IMR-90 (cell line): ENCODE measurements around the gene ABCA8. TPM values are rescaled to one million over a fixed set of nuclear protein-coding genes. Genes with fewer than 3 reads are reported as not detected.

Source experiments
- ATAC-seq: fragments of 200-7000 bp; cut with Tn5 transposase; 2 replicates; pipeline ENCODE4 v1.9.1; 2020; ENCODE audit warnings: low read depth, mild to moderate bottlenecking, moderate library complexity
- BruUV-seq: library from RNA; stranded (reverse); fragments of 400-500 nt; replicated peaks from 2 replicates; lab custom pipeline; 2021; lab: Mats Ljungman, UMichigan
- CTCF ChIA-PET: fragments of 300-600 bp; formaldehyde crosslinking; extraction: SDS; loops from one replicate; lab custom pipeline; 2021; ENCODE audit warnings: antibody characterized with exemption; lab: Yijun Ruan, JAX
- POLR2A ChIA-PET: fragments of 300-600 bp; sonication (Branson Sonifier 250); formaldehyde crosslinking; loops from one replicate; lab custom pipeline; 2022; ENCODE audit warnings: antibody characterized with exemption; ENCODE audit not compliant: unreplicated experiment; lab: Charles Lee
- DNase-seq: peaks from one replicate; pipeline ENCODE4 v3.0.0; 2013
- H2AFZ ChIP-seq: replicated peaks from 2 replicates; pipeline ENCODE3; 2013; ENCODE audit warnings: low read length, mild to moderate bottlenecking; ENCODE audit not compliant: poor library complexity
- H2AK5ac ChIP-seq: 2 replicates; pipeline ENCODE4 v1.6.1; 2013; ENCODE audit warnings: low read depth, low read length, inconsistent platforms
- H2AK9ac ChIP-seq: replicated peaks from 2 replicates; pipeline ENCODE3; 2013; ENCODE audit warnings: mild to moderate bottlenecking, low read depth, low read length, moderate library complexity; ENCODE audit not compliant: poor library complexity
- H2BK120ac ChIP-seq: 2 replicates; pipeline ENCODE4 v1.6.1; 2013; ENCODE audit warnings: low read depth, low read length, inconsistent platforms
- H2BK15ac ChIP-seq: 3 replicates; pipeline ENCODE4 v1.6.1; 2013; ENCODE audit warnings: low read depth, low read length, inconsistent platforms
- H2BK20ac ChIP-seq: 2 replicates; pipeline ENCODE4 v1.6.1; 2013; ENCODE audit warnings: low read depth, mild to moderate bottlenecking, inconsistent platforms, low read length, moderate library complexity
- H2BK5ac ChIP-seq: 2 replicates; pipeline ENCODE4 v1.6.1; 2013; ENCODE audit warnings: mild to moderate bottlenecking, low read depth, low read length, inconsistent platforms; ENCODE audit not compliant: poor library complexity, severe bottlenecking
- H3K14ac ChIP-seq: replicated peaks from 2 replicates; pipeline ENCODE4 v1.6.1; 2013; ENCODE audit warnings: low read depth, low read length, inconsistent platforms
- H3K18ac ChIP-seq: 2 replicates; pipeline ENCODE4 v1.6.1; 2013; ENCODE audit warnings: low read depth, low read length, control low read depth
- H3K23ac ChIP-seq: 2 replicates; pipeline ENCODE4 v1.6.1; 2013; ENCODE audit warnings: low read depth, low read length, inconsistent platforms
- H3K27ac ChIP-seq: 2 replicates; pipeline ENCODE4 v1.5.1; 2013; ENCODE audit warnings: mild to moderate bottlenecking, control low read depth, low read length; ENCODE audit not compliant: insufficient read depth
- H3K27me3 ChIP-seq: 2 replicates; pipeline ENCODE4 v1.6.1; 2013; ENCODE audit warnings: low read length; ENCODE audit not compliant: control insufficient read depth, insufficient read depth
- H3K36me3 ChIP-seq: 2 replicates; pipeline ENCODE4 v1.6.1; 2013; ENCODE audit warnings: low read length, mixed read lengths; ENCODE audit not compliant: control insufficient read depth, insufficient read depth
- H3K4ac ChIP-seq: 2 replicates; pipeline ENCODE4 v1.6.1; 2013; ENCODE audit warnings: low read depth, low read length, inconsistent platforms
- H3K4me1 ChIP-seq: 2 replicates; pipeline ENCODE4 v1.6.1; 2013; ENCODE audit warnings: low read length, mixed read lengths; ENCODE audit not compliant: control insufficient read depth, insufficient read depth
- H3K4me2 ChIP-seq: 2 replicates; pipeline ENCODE4 v1.6.1; 2013; ENCODE audit warnings: low read depth, mild to moderate bottlenecking, control low read depth, low read length, moderate library complexity
- H3K4me3 ChIP-seq: 2 replicates; pipeline ENCODE4 v1.5.1; 2013; ENCODE audit warnings: low read depth, mild to moderate bottlenecking, control low read depth, low read length, moderate library complexity; ENCODE audit not compliant: insufficient read depth
- H3K56ac ChIP-seq: 2 replicates; pipeline ENCODE4 v1.6.1; 2013; ENCODE audit warnings: low read length, inconsistent platforms; ENCODE audit not compliant: insufficient read depth; ENCODE audit errors: extremely low read depth
- H3K79me1 ChIP-seq, 2 experiments: 2 replicates each; pipeline ENCODE4 v1.6.1; 2013; ENCODE audit warnings: low read length in 2 of 2, inconsistent platforms in 1 of 2, low read depth in 1 of 2
- H3K9ac ChIP-seq: 2 replicates; pipeline ENCODE4 v1.6.1; 2013; ENCODE audit warnings: low read depth, low read length, control low read depth
- H3K9me1 ChIP-seq: 2 replicates; pipeline ENCODE4 v1.6.1; 2013; ENCODE audit warnings: low read length, inconsistent platforms; ENCODE audit not compliant: insufficient read depth
- H3K9me3 ChIP-seq: 2 replicates; pipeline ENCODE4 v1.6.1; 2013; ENCODE audit warnings: low read length; ENCODE audit not compliant: control insufficient read depth, insufficient read depth
- H4K20me1 ChIP-seq: 2 replicates; pipeline ENCODE4 v1.6.1; 2013; ENCODE audit warnings: low read length, inconsistent platforms; ENCODE audit not compliant: insufficient read depth
- H4K5ac ChIP-seq: 2 replicates; pipeline ENCODE4 v1.6.1; 2013; ENCODE audit warnings: mild to moderate bottlenecking, low read depth, low read length, control low read depth
- H4K8ac ChIP-seq, 2 experiments: 2 replicates each; pipeline ENCODE4 v1.6.1; 2013; ENCODE audit warnings: low read depth in 2 of 2, low read length in 2 of 2, control low read depth in 1 of 2, inconsistent platforms in 1 of 2
- H4K91ac ChIP-seq: 2 replicates; pipeline ENCODE4 v1.6.1; 2013; ENCODE audit warnings: low read depth, low read length, inconsistent platforms; ENCODE audit not compliant: insufficient read depth
- BHLHE40 ChIP-seq: fragments of 150-350 bp; IDR thresholded peaks from 2 replicates; pipeline ENCODE4 v1.6.1; 2016; ENCODE audit warnings: mild to moderate bottlenecking, low read depth, low read length
- CEBPB ChIP-seq: IDR thresholded peaks from 2 replicates; pipeline ENCODE4 v1.6.1; 2012; ENCODE audit warnings: low read depth, low read length, improper control_type of control experiment
- CHD1 ChIP-seq: IDR thresholded peaks from 2 replicates; pipeline ENCODE4 v1.6.1; 2012; ENCODE audit warnings: low read depth, low read length, improper control_type of control experiment
- CTCF ChIP-seq: conservative IDR thresholded peaks from 2 replicates; pipeline ENCODE4 v1.5.1; 2012; ENCODE audit warnings: mild to moderate bottlenecking, low read depth, low read length, improper control_type of control experiment
- ELK1 ChIP-seq: fragments of 150-350 bp; IDR thresholded peaks from 2 replicates; pipeline ENCODE4 v1.6.1; 2016; ENCODE audit warnings: low read depth, mild to moderate bottlenecking, low read length, moderate library complexity, borderline replicate concordance
- FOS ChIP-seq: fragments of 150-350 bp; IDR thresholded peaks from 2 replicates; pipeline ENCODE4 v1.6.1; 2016; ENCODE audit warnings: low read depth, low read length
- MAFK ChIP-seq: IDR thresholded peaks from 2 replicates; pipeline ENCODE4 v1.6.1; 2012; ENCODE audit warnings: low read depth, low read length, improper control_type of control experiment
- MAZ ChIP-seq: IDR thresholded peaks from 2 replicates; pipeline ENCODE4 v1.6.1; 2012; ENCODE audit warnings: low read depth, mild to moderate bottlenecking, low read length, improper control_type of control experiment, moderate library complexity, borderline replicate concordance
- MXI1 ChIP-seq: IDR thresholded peaks from 2 replicates; pipeline ENCODE4 v1.6.1; 2012; ENCODE audit warnings: low read depth, mild to moderate bottlenecking, low read length, moderate library complexity, borderline replicate concordance
- NFE2L2 ChIP-seq: fragments of 150-350 bp; IDR thresholded peaks from 2 replicates; pipeline ENCODE4 v1.6.1; 2016; ENCODE audit warnings: low read depth, mild to moderate bottlenecking, low read length
- POLR2A ChIP-seq: IDR thresholded peaks from 2 replicates; pipeline ENCODE4 v1.6.1; 2012; ENCODE audit warnings: mild to moderate bottlenecking, low read depth, low read length
- RAD21 ChIP-seq: IDR thresholded peaks from 2 replicates; pipeline ENCODE4 v1.6.1; 2012; ENCODE audit warnings: low read length, improper control_type of control experiment
- RCOR1 ChIP-seq: IDR thresholded peaks from 2 replicates; pipeline ENCODE4 v1.6.1; 2012; ENCODE audit warnings: mild to moderate bottlenecking, low read length, improper control_type of control experiment; ENCODE audit not compliant: insufficient replicate concordance
- RFX5 ChIP-seq: IDR thresholded peaks from 2 replicates; pipeline ENCODE4 v1.8.0; 2012; ENCODE audit warnings: low read depth, mild to moderate bottlenecking, low read length, moderate library complexity
- SMC3 ChIP-seq: fragments of 150-350 bp; IDR thresholded peaks from 2 replicates; pipeline ENCODE4 v1.6.1; 2016; ENCODE audit warnings: low read depth, mild to moderate bottlenecking, antibody characterized with exemption, low read length, moderate library complexity
- USF2 ChIP-seq: fragments of 150-350 bp; IDR thresholded peaks from 2 replicates; pipeline ENCODE4 v1.6.1; 2017; ENCODE audit warnings: mild to moderate bottlenecking, antibody characterized with exemption, low read length, low read depth
- WGBS, 2 experiments: methylation state at CpG; one replicate each; pipeline versions ENCODE4 v1.1.5 to v1.1.7; 2013; ENCODE audit warnings: missing lambda C conversion rate in 2 of 2; ENCODE audit not compliant: insufficient read length in 1 of 2; ENCODE audit errors: extremely low coverage in 2 of 2; 5-methylcytosine and 5-hydroxymethylcytosine counted together
- dilution Hi-C: fragments of 300-500 bp; cut with HindIII; formaldehyde crosslinking; loops from one replicate; pipeline ENCODE4 v1.14.3; 2018; ENCODE audit warnings: low sequenced_read_pairs; ENCODE audit not compliant: unreplicated experiment
- in situ Hi-C: fragments of 300-500 bp; cut with MboI; formaldehyde crosslinking; loops from 3 replicates; pipeline ENCODE4 v1.14.3; 2019; ENCODE audit warnings: low sequenced_read_pairs, inconsistent platforms, mixed read lengths
- intact Hi-C: fragments of 100-400 bp; cut with micrococcal nuclease; formaldehyde crosslinking; loops from 2 replicates; pipeline ENCODE4 v1.10.0; 2022
- polyA plus RNA-seq, 3 experiments: library from polyadenylated mRNA; depleted of rRNA; stranded (reverse); fragments of >200 nt; gene quantifications; 2 replicates each; pipeline ENCODE4 v1.2.3, GENCODE V29; 2012; ENCODE audit warnings: low replicate concordance in 1 of 3
- total RNA-seq: library from RNA; depleted of rRNA; stranded (reverse); fragments of >200 nt; gene quantifications from 2 replicates; pipeline ENCODE4 v1.2.3, GENCODE V29; 2012

The ABCA8 gene
- total and polyA plus RNA-seq, 2 of the 4 experiments (the other 2 are of a cell fraction) = 1.8 TPM

- no TSS peak for BruUV-seq
- TF ChIP-seq RFX5 (no peak), FOS (no peak), NFE2L2 (no peak), USF2 (no peak), CTCF (no peak), MAFK (no peak), MXI1 (no peak), RAD21 (no peak), ELK1 (no peak), BHLHE40 (no peak), POLR2A (no peak), MAZ (no peak), RCOR1 (no peak), CEBPB (no peak), CHD1 (no peak), SMC3 (no peak)
- no CpG with 5 or more reads among the region's 7 CpGs for WGBS, 2 experiments
- Histone ChIP-seq H3K79me1 (no peaks in the 10 kb centered on the region), H3K27ac (no peak overlapping the region), H3K36me3 (no peaks in the 10 kb centered on the region), H4K5ac (no peak overlapping the region), H4K91ac (no peak overlapping the region), H4K8ac (no peak overlapping the region), H3K4ac (no peak overlapping the region), H3K9ac (no peak overlapping the region), H3K9me1 (no peaks in the 10 kb centered on the region), H3K4me1 (peaks cover 6% of the 10 kb centered on the region; the same call in 1 of the 2 replicates), H2BK120ac (no peak overlapping the region), H2AK5ac (no peak overlapping the region), H4K20me1 (no peaks in the 10 kb centered on the region), H2BK15ac (no peak overlapping the region; the same call in 2 of the 3 replicates), H3K56ac (no peak overlapping the region), H3K14ac (no peak overlapping the region), H3K4me2 (no peak overlapping the region), H2BK5ac (no peak overlapping the region), H2BK20ac (no peak overlapping the region), H2AK9ac (no peak overlapping the region), H3K18ac (no peak overlapping the region), H2AFZ (no peak overlapping the region), H3K9me3 (no peaks in the 10 kb centered on the region), H3K4me3 (no peak overlapping the region), H3K23ac (no peak overlapping the region), H3K27me3 (no peaks in the 10 kb centered on the region)
- ATAC-seq (no peak), DNase-seq (no peak)
- in situ Hi-C loops = no loop called here
- ChIA-PET CTCF (no interaction called here), POLR2A (no interaction called here)
- intact Hi-C loops = no loop called here
- dilution Hi-C loops = no loop called here
Observed at GRCh38 chr17:68831170-68831569, 124.0 kb downstream of the ABCA8 start.
